Activated T-helper 1 cell treated with anti-CD3 and anti-CD28 coated beads, Interleukin-12 subunit alpha, Interleukin-12 subunit beta, Interleukin-2, Interleukin-4 antibody, amounts not matched to agents 30 ng/mL and 10 ng/mL and 1 ng/mL, durations not matched to agents 14 hours and 24 hours and 36 hours (primary cell): Measurements from ENCODE around the gene ASB3. TPM values are rescaled to one million over a fixed set of nuclear protein-coding genes. Genes with fewer than 3 reads are reported as not detected.

Experiments
- DNase-seq: peaks from one replicate; pipeline ENCODE4 v3.0.0; 2021; ENCODE audit warnings: low spot score
- H3K27ac Mint-ChIP-seq: one replicate; pipeline ENCODE4 v1.8.0; 2021; ENCODE audit warnings: mild to moderate bottlenecking, mixed read lengths
- H3K27me3 Mint-ChIP-seq: one replicate; pipeline ENCODE4 v1.8.0; 2022; ENCODE audit warnings: mild to moderate bottlenecking, moderate library complexity, mixed read lengths; ENCODE audit not compliant: insufficient read depth
- H3K36me3 Mint-ChIP-seq: one replicate; pipeline ENCODE4 v1.8.0; 2021; ENCODE audit warnings: low read depth, mixed read lengths
- H3K4me1 Mint-ChIP-seq: one replicate; pipeline ENCODE4 v1.8.0; 2021; ENCODE audit warnings: low read depth, mixed read lengths
- H3K4me3 Mint-ChIP-seq: one replicate; pipeline ENCODE4 v1.8.0; 2021; ENCODE audit warnings: mild to moderate bottlenecking, moderate library complexity, mixed read lengths
- H3K9me3 Mint-ChIP-seq: one replicate; pipeline ENCODE4 v1.8.0; 2021; ENCODE audit warnings: mixed read lengths
- intact Hi-C: fragments of 100-400 bp; cut with micrococcal nuclease; formaldehyde crosslinking; loops from one replicate; pipeline ENCODE4 v1.15.1; 2024
- total RNA-seq: library from RNA; stranded (reverse); gene quantifications from 2 replicates; pipeline ENCODE4 v1.2.3, GENCODE V29; 2022

Gene ASB3
- total RNA-seq, 1 donor from 2014 or later = 21.5 TPM

GRCh38 chr2:53622141-53622540 lies 164.6 kb downstream of the ASB3 start:
- peaks cover 4% of the 10 kb centered on the region for H3K27me3 Mint-ChIP-seq
- H3K4me3 Mint-ChIP-seq = no peak overlapping the region
- H3K36me3 Mint-ChIP-seq = no peaks in the 10 kb centered on the region
- H3K27ac Mint-ChIP-seq = no peak overlapping the region
- intact Hi-C loops = no loop called here
- no peaks in the 10 kb centered on the region for H3K9me3 Mint-ChIP-seq
- H3K4me1 Mint-ChIP-seq = no peaks in the 10 kb centered on the region
- no peak for DNase-seq

DNA sequence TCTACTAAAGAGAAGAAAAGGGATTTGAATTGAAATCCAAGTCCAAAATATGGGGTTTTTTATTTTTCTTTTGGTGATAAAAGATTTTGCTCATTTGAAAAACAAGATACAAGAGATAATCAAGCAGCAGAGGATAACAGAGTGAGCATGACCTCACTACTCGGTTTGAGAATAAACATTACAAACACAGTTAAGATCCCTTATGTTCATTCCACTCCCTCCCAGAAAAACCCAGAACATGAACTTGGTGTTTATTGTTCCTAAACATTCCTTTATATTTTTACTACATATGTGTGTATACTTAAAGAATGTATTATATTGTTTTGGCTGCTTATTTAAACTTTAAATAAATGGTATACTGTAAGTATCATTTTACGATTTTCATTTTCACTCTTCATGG lies 165.8 kb downstream of the ASB3 start:
- Mint-ChIP-seq H3K9me3 (no peaks in the 10 kb centered on the region), H3K27ac (no peak overlapping the region), H3K4me3 (no peak overlapping the region), H3K36me3 (no peaks in the 10 kb centered on the region), H3K4me1 (no peaks in the 10 kb centered on the region), H3K27me3 (peaks cover 3% of the 10 kb centered on the region)
- intact Hi-C loops = no loop called here
- DNase-seq = no peak

Other genes starting within 250 kb of the ASB3 start
- 24.1 and 25.6 TPM in 2 replicates for gene CHAC2, start 19.1 kb downstream of the ASB3 start, total RNA-seq
- gene ERLEC1, start 91 bp upstream of the ASB3 start, total RNA-seq = 28.4 and 29.6 TPM in 2 replicates
- 3.7 TPM in 2 replicates for gene GPR75, start 73.0 kb upstream of the ASB3 start, total RNA-seq
- gene PSME4, start 184.0 kb upstream of the ASB3 start, total RNA-seq = 59.3 and 59.7 TPM in 2 replicates